HepG2 (cell line): ENCODE measurements around the gene SERPINE3.

ENCODE experiments used
- HBP1 ChIP-seq: IDR thresholded peaks from 2 replicates; pipeline ENCODE4 v1.6.1; 2016; ENCODE audit warnings: low read depth, control low read depth
- HNF4A ChIP-seq: sonication (generic); formaldehyde crosslinking; IDR thresholded peaks from 2 replicates; pipeline ENCODE4 v1.4.0; 2020; ENCODE audit warnings: missing genetic modification reagents
- MYC ChIP-seq: sonication (generic); formaldehyde crosslinking; IDR thresholded peaks from 2 replicates; pipeline ENCODE4 v1.9.0; 2021; ENCODE audit warnings: missing genetic modification reagents, borderline replicate concordance
- PREB ChIP-seq: sonication (generic); formaldehyde crosslinking; IDR thresholded peaks from 2 replicates; pipeline ENCODE4 v1.4.0; 2020; ENCODE audit warnings: missing genetic modification reagents
- PTBP1 ChIP-seq: fragments of 200-400 bp; formaldehyde crosslinking; IDR thresholded peaks from 2 replicates; pipeline ENCODE4 v1.6.1; 2018; ENCODE audit warnings: low read length, low read depth; ENCODE audit not compliant: poor library complexity, severe bottlenecking
- SNAPC4 ChIP-seq: sonication (generic); formaldehyde crosslinking; IDR thresholded peaks from 2 replicates; pipeline ENCODE4 v1.4.0; 2020; ENCODE audit warnings: mild to moderate bottlenecking, missing genetic modification reagents
- TGIF2 ChIP-seq: IDR thresholded peaks from 2 replicates; pipeline ENCODE4 v1.6.1; 2016; ENCODE audit warnings: control low read depth, missing compliant biosample characterization
- TSC22D2 ChIP-seq: sonication (generic); formaldehyde crosslinking; IDR thresholded peaks from 2 replicates; pipeline ENCODE4 v1.5.1; 2020; ENCODE audit warnings: missing genetic modification reagents, mild to moderate bottlenecking, borderline replicate concordance
- ZBTB49 ChIP-seq: sonication (generic); formaldehyde crosslinking; IDR thresholded peaks from 2 replicates; pipeline ENCODE4 v1.4.0; 2020; ENCODE audit warnings: missing genetic modification reagents, borderline replicate concordance
- ZNF800 ChIP-seq: sonication (generic); formaldehyde crosslinking; IDR thresholded peaks from 2 replicates; pipeline ENCODE4 v1.4.0; 2020; ENCODE audit warnings: missing genetic modification reagents

- no peak for TF ChIP-seq PREB
- TF ChIP-seq HBP1 = no peak
- TF ChIP-seq TSC22D2 (CRISPR knock-in tag) = no peak
- TF ChIP-seq MYC (CRISPR knock-in tag) = no peak
- TF ChIP-seq ZNF800 (CRISPR knock-in tag) = no peak
- no peak for TF ChIP-seq TGIF2 (CRISPR knock-in tag)
- no peak for TF ChIP-seq ZBTB49 (CRISPR knock-in tag)
- no peak for TF ChIP-seq HNF4A (CRISPR knock-in tag)
- no peak for TF ChIP-seq SNAPC4 (CRISPR knock-in tag)
- TF ChIP-seq PTBP1 = no peak
Measured at GRCh38 chr13:51373451-51373850, 34.0 kb downstream of the SERPINE3 start.
